ENCODE data around the gene DPY19L3.
"Not testable (repeated sequence)": the region's sequence is repeated elsewhere in the genome, so short reads cannot be mapped to it uniquely, and the experiment has no call there.

Gene DPY19L3

GRCh38 chr19:32396046-32396652 lies 9.4 kb upstream of the DPY19L3 start:
- no peak for DNase-seq

GRCh38 chr19:32397671-32398101 lies 7.9 kb upstream of the DPY19L3 start:
- no peak for DNase-seq

DNA sequence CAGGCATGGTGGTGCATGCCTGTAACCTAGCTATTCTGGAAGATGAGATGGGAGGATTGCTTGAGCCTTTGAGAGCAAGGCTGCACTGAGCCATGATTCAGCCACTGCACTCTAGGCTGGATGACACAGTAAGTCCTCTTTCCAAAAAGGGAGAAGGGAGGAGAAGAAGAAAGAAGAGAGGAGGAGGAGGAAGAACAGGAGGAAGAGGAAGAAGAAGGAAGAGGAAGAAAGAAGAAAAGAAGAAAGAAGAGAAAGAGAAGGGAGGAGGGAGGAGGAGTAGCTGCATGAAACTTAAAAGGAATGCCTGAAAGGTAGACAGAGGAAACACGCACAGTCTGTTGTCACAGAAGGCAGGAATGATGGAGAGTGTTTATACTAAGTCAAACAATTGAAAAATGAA lies 3.6 kb upstream of the DPY19L3 start:
- no peak for DNase-seq

DNA sequence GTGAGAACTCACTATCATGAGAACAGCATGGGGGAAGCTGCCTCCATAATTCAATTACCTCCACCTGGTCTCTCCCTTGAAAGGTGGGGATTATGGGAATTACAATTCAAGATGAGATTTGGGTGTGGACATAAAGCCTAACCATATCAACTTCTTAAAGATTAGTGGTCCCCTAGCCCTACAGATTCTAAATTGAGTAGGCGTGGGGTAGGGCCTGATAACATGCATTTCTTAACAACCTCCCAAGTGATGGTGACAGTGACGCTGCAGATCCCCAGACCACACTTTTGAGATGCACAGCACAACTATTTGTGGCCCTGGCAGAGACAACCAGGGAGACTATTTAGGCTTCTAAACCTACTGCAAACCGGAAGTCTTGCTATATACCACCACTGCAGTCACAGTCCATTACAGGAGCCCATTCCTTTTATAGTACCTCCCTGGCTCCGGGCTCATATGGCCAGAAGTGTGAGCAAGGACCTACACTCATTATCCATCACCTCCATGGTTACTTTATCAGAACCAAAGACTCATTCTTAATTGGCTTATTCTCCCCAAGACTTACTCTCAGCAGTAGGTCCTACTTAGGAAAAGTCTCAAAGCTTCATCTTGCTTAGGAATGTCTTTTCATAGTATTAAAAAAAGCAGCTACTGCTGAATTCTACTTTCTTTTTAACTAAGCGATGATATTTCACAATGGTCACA lies 2.1 kb upstream of the DPY19L3 start:
- DNase-seq = no peak

DNA sequence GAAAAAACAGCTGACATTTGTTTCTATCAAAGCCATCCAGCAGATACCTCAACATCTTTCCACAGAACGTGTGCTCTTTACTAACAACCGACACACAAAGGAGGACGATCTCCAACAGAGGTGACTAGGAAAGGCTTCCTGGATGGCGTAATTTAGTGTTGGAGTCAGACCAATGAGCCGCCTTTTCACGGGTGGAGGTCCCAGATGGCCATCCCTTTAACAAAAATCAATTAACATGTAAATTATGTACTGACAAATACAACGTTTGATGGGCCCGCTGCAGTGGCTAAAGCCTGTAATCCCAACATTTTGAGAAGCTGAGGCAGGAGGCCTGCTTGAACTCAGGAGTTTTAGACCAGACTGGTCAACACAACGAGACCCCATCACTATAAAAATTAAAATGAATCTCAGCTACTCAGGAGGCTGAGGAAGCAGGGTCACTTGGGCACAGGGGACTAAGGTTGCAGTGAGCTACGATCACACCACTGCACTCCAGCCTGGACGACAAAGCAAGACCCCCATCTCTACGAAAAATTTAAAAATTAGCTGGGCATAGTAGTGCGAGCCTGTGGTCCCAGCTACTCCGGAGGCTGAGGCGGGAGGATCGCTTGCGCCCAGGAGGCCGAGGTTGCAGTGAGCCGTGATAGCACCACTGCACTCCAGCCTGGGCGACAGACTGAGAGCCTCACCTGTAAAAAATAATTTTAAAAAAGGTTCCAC lies 1.2 kb upstream of the DPY19L3 start:
- DNase-seq = no peak

GRCh38 chr19:32404933-32405430 lies 588 bp upstream of the DPY19L3 start:
- peak; percentile 76 for DNase-seq

GRCh38 chr19:32406161-32407003 lies 812 bp downstream of the DPY19L3 start:
- DNase-seq = no peak

- peak; percentile 36 for DNase-seq
Observed at GRCh38 chr19:32407004-32407992, 1.7 kb downstream of the DPY19L3 start.

DNA sequence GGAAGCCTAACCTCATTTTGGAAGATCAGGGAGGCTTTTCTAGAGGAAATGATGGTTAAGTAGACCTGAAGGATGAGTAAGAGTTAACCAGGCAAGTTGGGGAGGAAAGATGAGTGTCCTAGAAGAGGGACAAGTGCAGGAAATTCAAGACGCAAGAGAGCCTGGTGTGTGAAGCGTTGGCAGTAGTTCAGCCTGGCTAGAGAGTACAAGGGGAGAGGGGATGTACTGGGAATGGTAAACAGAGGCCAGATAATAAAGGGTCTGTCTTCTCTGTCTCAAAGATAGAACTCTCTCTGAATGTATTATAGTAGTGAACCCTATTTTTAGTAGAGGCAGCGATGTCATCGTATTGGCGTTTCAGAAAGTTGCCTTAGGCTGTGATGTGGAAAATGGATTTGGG lies 9.7 kb downstream of the DPY19L3 start:
- DNase-seq = no peak

DNA sequence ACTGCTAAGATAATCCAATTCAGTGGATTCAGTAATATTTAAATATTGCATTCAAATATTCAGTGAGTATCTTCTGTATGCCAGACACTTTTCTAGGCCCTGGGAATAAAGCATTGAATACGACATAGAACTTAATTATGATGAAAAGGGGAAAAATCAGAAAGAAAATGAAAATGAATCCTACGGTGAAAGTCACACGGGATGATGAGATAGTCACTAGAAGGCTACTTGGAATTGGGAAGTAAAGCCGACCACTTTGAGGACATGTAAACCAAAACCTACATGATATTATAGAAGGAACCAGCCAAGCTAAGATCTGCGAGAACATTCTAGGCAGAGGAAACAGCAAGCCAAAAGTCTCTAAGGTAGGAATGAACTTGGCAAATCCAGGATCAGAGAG lies 10.1 kb downstream of the DPY19L3 start:
- DNase-seq = no peak

GRCh38 chr19:32416749-32417456 lies 11.3 kb downstream of the DPY19L3 start:
- DNase-seq = no peak

DNA sequence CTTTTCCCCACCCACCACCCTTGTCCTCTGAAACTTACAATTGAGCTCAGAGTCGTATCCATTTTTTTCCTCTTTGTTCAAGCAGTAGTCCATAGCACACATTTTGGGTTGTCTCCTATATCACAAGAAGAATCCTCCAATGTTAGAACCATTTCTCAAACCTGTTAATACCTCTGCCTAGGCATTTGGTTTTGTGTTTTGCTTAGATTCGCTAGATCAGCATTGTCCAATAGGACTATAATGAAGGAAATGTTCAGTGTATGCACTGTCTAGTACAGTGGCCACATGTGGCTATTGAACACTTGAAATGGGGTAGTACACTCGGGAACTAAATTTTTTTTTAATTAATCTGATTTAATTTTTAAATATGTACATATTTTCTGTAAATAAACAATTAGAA lies 12.6 kb downstream of the DPY19L3 start:
- DNase-seq = no peak

- no peak for DNase-seq
Observed at GRCh38 chr19:32421589-32422361, 16.2 kb downstream of the DPY19L3 start.

GRCh38 chr19:32422435-32422834 lies 16.9 kb downstream of the DPY19L3 start:
- DNase-seq = no peak

DNA sequence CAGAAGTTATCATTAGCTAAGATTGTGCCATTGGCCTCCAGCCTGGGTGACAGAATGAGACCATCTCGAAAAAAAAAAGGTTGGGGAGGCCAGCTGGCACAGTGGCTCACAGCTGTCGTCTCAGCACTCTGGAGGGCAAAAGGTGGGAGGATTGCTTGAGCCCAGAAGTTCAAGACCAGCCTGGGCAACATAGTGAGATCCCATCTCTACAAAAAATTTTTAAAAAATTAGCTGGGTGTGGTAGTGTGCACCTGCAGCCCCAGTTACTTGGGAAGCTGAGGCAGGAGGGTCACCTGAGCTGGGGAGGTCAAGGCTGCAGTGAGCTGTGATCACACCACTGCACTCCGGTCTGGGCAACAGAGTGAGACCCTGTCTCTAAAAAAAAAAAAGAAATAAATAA lies 18.4 kb downstream of the DPY19L3 start:
- DNase-seq = not testable (repeated sequence)

DNA sequence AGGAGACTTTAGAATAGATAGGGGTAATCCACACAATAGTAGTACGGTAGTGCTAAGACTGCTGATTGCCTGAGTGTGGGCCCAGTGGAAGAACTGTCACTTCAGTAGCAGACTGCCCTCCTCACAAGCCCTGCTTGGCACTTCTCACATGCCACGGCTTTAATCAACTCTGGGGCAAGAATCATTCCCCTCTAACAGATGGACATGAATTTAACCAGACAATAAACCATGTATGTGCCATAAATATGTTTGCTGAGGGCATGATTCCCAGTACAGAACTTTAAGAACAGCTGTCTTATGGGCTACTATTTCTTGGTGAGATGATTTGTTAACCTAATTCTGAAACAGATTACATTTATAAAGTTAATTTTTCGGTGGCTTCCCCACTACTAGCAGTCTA lies 22.0 kb downstream of the DPY19L3 start:
- no peak for DNase-seq

DNA sequence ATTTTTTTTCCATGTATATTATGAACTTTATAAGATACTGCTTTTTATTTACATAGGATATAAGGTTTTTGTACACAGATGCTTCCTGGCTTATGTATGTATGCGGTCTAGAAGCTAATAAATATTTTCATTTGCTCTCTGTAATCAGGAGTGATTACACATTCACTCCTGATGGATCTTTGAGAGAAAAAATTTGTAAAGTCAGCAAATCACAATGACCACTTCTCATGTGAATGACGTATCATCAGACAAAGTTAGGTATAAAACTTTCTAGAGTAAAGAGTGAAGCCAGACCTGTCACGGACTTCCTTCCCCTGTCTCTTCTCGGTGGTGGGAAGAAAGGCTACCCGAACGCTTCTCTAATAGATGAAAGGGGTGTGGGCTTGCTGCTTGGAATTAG lies 31.1 kb downstream of the DPY19L3 start:
- DNase-seq = no peak

DNA sequence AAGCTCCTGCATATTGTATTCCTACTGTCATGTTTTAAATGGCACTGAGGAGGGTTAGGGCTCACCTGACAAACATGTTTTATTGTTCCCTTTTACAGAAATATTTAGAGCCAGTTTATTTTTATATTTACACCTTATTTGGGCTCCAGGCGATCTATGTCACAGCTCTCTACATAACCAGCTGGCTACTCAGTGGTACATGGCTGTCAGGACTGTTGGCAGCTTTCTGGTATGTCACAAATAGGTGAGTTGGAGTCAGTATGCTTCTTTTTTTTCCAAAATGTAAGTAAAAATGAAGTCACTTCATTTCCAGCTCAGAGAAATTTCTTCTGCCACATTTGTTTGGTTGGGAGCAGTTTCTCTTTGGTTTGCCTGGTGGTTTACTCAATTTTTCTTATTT lies 31.5 kb downstream of the DPY19L3 start:
- DNase-seq = no peak

- DNase-seq = no peak
Observed at GRCh38 chr19:32438751-32439150, 33.2 kb downstream of the DPY19L3 start.

DNA sequence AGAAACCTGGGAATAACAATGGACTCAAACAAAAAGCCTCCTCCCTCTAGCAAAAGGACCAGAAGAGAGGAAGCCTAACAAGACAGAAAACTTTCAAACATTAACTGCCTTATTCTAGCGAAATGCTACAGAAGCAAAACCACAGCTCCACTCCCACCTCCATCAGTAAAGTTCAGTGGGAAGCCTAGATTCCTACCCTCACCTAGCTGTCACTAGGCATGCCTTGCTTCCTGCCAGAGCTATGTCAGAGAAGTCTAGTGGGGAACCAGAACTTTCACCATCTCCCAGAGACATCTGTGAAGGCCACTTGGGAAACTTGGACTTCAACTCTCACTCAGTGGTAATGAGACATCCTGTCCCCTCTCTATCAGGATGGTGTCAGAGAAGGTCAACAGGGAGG lies 37.1 kb downstream of the DPY19L3 start:
- no peak for DNase-seq

Data from left hindlimb (tissue), 1 donor.